Keratinocyte (primary cell): ENCODE results near the gene DCUN1D1. TPM values are rescaled to one million over a fixed set of nuclear protein-coding genes. Genes with fewer than 3 reads are reported as not detected.

Experiments used
- DNase-seq: peaks from one replicate; pipeline ENCODE4 v3.0.0-alpha.2; 2011; ENCODE audit warnings: low read depth, missing footprints, low spot score
- FAIRE-seq: peaks from 2 replicates; lab custom pipeline; 2011; peaks lifted over from hg19 to GRCh38; lab: Jason Lieb, UNC
- H2AFZ ChIP-seq: 2 replicates; pipeline ENCODE4 v1.6.0; 2012; ENCODE audit warnings: low read length, control low read depth, inconsistent platforms; ENCODE audit not compliant: control insufficient read depth
- H3K27ac ChIP-seq: 2 replicates; pipeline ENCODE4 v1.5.1; 2011; ENCODE audit warnings: low read length; ENCODE audit not compliant: control insufficient read depth, insufficient read depth
- H3K27me3 ChIP-seq: 3 replicates; pipeline ENCODE4 v1.6.0; 2011; ENCODE audit warnings: low read length; ENCODE audit not compliant: control insufficient read depth, insufficient read depth; ENCODE audit errors: extremely low read depth
- H3K36me3 ChIP-seq, 2 experiments: 2 replicates in 1 of 2; 3 replicates in 1 of 2; pipeline ENCODE4 v1.5.1; 2011; ENCODE audit warnings: low read length in 2 of 2, mild to moderate bottlenecking in 1 of 2; ENCODE audit not compliant: control insufficient read depth in 2 of 2, insufficient read depth in 2 of 2; ENCODE audit errors: extremely low read depth in 1 of 2
- H3K4me1 ChIP-seq: 3 replicates; pipeline ENCODE4 v1.5.1; 2011; ENCODE audit warnings: low read length; ENCODE audit not compliant: control insufficient read depth, insufficient read depth; ENCODE audit errors: extremely low read depth
- H3K4me2 ChIP-seq: 3 replicates; pipeline ENCODE4 v1.6.0; 2011; ENCODE audit warnings: low read depth, low read length; ENCODE audit not compliant: control insufficient read depth, insufficient read depth; ENCODE audit errors: extremely low read depth
- H3K4me3 ChIP-seq, 3 experiments: fragments of 200-600 bp in 1 of 3; sonication (generic) in 1 of 3; 2 replicates in 2 of 3; 3 replicates in 1 of 3; pipeline ENCODE4 v1.5.1; 2011 to 2016; ENCODE audit warnings: low read length in 3 of 3, mild to moderate bottlenecking in 3 of 3, control low read depth in 2 of 3, inconsistent platforms in 1 of 3, low read depth in 1 of 3, mixed read lengths in 1 of 3, mixed run types in 1 of 3, moderate library complexity in 1 of 3; ENCODE audit not compliant: control insufficient read depth in 2 of 3, insufficient read depth in 2 of 3; ENCODE audit errors: extremely low read depth in 1 of 3
- H3K79me2 ChIP-seq: 2 replicates; pipeline ENCODE4 v1.6.0; 2012; ENCODE audit warnings: low read length; ENCODE audit not compliant: control insufficient read depth, insufficient read depth
- H3K9ac ChIP-seq: 3 replicates; pipeline ENCODE4 v1.6.0; 2011; ENCODE audit warnings: low read length; ENCODE audit not compliant: control insufficient read depth, insufficient read depth; ENCODE audit errors: extremely low read depth
- H3K9me1 ChIP-seq: 3 replicates; pipeline ENCODE4 v1.6.0; 2011; ENCODE audit warnings: low read length; ENCODE audit not compliant: control insufficient read depth, insufficient read depth; ENCODE audit errors: extremely low read depth
- H3K9me3 ChIP-seq: 2 replicates; pipeline ENCODE4 v1.5.1; 2012; ENCODE audit warnings: low read depth, low read length; ENCODE audit not compliant: control insufficient read depth
- H4K20me1 ChIP-seq: 3 replicates; pipeline ENCODE4 v1.6.0; 2011; ENCODE audit warnings: low read length; ENCODE audit not compliant: control insufficient read depth, insufficient read depth; ENCODE audit errors: extremely low read depth
- EZH2 ChIP-seq: IDR thresholded peaks from one replicate; pipeline ENCODE4 v1.6.1; 2012; ENCODE audit warnings: inconsistent platforms, mild to moderate bottlenecking, low read length, moderate library complexity
- dilution Hi-C: fragments of 300-500 bp; cut with MboI; formaldehyde crosslinking; loops from one replicate; pipeline ENCODE4 v1.7.0; 2020; ENCODE audit warnings: low sequenced_read_pairs; ENCODE audit not compliant: extremely low pct_ligation_motif_present
- polyA plus RNA-seq, 5 experiments: library from polyadenylated mRNA; depleted of rRNA in 3 of 5; stranded (reverse) in 3 of 5; stranded (forward) in 1 of 5; unstranded in 1 of 5; fragments of >200 nt; gene quantifications; 1 replicate in 1 of 5; 2 replicates in 3 of 5; 3 replicates in 1 of 5; pipeline versions ENCODE4 v1.2.1 to v1.2.3, GENCODE V29; 2011 to 2012; ENCODE audit warnings: missing spikeins in 2 of 5, low read depth in 1 of 5, low replicate concordance in 1 of 5
- TF ChIP-seq, protein P1 (sequence below), 3 experiments: IDR thresholded peaks in 1 of 3; conservative IDR thresholded peaks in 1 of 3; optimal IDR thresholded peaks in 1 of 3; 2 replicates in 2 of 3; 3 replicates in 1 of 3; pipeline versions ENCODE3 to v1.5.1; 2011; ENCODE audit warnings: low read length in 3 of 3, mild to moderate bottlenecking in 3 of 3, moderate library complexity in 2 of 3, control low read depth in 1 of 3, inconsistent platforms in 1 of 3; ENCODE audit not compliant: insufficient read depth in 2 of 3; ENCODE audit errors: extremely low read depth in 1 of 3

DCUN1D1 gene
- polyA plus RNA-seq, 1 donor (not counting 4 experiments of a cell fraction or from before 2014, with no cell fraction given): 30.1 TPM

DNA sequence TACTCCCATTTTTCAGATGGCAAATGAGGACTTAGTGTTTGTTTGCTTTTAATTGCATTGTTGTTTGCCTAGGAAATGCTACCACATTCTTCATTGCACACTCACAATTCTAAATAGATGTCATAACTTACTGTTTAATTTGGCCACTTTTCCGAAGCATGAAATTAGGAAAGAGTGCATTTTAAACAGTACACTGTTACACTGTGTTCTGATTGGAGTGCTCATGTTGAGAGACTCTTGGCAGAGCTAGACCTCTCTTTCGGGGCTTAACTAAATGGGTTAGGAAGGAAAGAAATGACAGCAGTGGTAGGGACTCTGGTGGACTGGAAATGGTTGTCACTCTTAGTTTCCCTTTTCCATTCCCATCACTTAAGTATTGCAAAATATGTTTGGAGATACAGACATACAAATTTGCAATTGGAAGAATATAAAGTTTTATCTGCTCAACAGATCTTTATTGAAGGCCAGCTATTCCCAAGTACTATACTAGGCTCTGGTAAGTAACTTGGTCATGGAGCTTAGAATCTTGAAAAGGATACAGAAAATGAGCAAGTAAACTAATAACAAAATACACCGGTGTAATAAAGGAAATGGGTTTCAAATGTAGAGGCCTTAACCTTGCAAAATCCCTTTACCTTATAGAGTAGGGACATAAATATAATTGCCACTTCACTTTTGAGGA lies 90.2 kb downstream of the DCUN1D1 start:
- H3K27ac ChIP-seq: no peak overlapping the region

More for the DNA sequence above, 90.2 kb downstream of the DCUN1D1 start:
- Histone ChIP-seq H3K27me3 (no peaks in the 10 kb centered on the region), H3K4me1 (no peaks in the 10 kb centered on the region), H3K9me1 (peaks cover 2% of the 10 kb centered on the region), H3K9ac (no peak overlapping the region), H3K4me3 (no peak overlapping the region), H3K79me2 (no peaks in the 10 kb centered on the region), H3K9me3 (no peaks in the 10 kb centered on the region), H3K36me3 (peaks cover 0 to 9% of the 10 kb centered on the region in 2 experiments), H2AFZ (no peak overlapping the region), H3K4me2 (no peak overlapping the region), H4K20me1 (no peaks in the 10 kb centered on the region)
- no peak for DNase-seq
- TF ChIP-seq, protein P1, sequence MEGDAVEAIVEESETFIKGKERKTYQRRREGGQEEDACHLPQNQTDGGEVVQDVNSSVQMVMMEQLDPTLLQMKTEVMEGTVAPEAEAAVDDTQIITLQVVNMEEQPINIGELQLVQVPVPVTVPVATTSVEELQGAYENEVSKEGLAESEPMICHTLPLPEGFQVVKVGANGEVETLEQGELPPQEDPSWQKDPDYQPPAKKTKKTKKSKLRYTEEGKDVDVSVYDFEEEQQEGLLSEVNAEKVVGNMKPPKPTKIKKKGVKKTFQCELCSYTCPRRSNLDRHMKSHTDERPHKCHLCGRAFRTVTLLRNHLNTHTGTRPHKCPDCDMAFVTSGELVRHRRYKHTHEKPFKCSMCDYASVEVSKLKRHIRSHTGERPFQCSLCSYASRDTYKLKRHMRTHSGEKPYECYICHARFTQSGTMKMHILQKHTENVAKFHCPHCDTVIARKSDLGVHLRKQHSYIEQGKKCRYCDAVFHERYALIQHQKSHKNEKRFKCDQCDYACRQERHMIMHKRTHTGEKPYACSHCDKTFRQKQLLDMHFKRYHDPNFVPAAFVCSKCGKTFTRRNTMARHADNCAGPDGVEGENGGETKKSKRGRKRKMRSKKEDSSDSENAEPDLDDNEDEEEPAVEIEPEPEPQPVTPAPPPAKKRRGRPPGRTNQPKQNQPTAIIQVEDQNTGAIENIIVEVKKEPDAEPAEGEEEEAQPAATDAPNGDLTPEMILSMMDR (optimal IDR thresholded peaks at IDR 0.05 in 1 of 3, IDR thresholded peaks at IDR 0.05 in 1 of 3, conservative IDR thresholded peaks at IDR 0.05 in 1 of 3; ENCODE audit: extremely low read depth in 1 of 3, insufficient read depth in 2 of 3, low read length in 3 of 3): no peak
- TF ChIP-seq EZH2: no peak
- FAIRE-seq: no peak
- dilution Hi-C loops: no loop called here

Other genes with a start within 250 kb of the DCUN1D1 start
- gene ATP11B, start 187.0 kb downstream of the DCUN1D1 start, polyA plus RNA-seq: 15.1 to 28.9 TPM (median 22.0 TPM) in 3 replicates
- 10.1 to 11.7 TPM (median 10.6 TPM) in 3 replicates for gene MCCC1, start 119.0 kb upstream of the DCUN1D1 start, polyA plus RNA-seq
- gene LAMP3, start 182.2 kb upstream of the DCUN1D1 start, polyA plus RNA-seq: 1.1 to 3.2 TPM (median 2.1 TPM) in 3 replicates